Measurements from ENCODE around the gene KCNMA1.

DNA sequence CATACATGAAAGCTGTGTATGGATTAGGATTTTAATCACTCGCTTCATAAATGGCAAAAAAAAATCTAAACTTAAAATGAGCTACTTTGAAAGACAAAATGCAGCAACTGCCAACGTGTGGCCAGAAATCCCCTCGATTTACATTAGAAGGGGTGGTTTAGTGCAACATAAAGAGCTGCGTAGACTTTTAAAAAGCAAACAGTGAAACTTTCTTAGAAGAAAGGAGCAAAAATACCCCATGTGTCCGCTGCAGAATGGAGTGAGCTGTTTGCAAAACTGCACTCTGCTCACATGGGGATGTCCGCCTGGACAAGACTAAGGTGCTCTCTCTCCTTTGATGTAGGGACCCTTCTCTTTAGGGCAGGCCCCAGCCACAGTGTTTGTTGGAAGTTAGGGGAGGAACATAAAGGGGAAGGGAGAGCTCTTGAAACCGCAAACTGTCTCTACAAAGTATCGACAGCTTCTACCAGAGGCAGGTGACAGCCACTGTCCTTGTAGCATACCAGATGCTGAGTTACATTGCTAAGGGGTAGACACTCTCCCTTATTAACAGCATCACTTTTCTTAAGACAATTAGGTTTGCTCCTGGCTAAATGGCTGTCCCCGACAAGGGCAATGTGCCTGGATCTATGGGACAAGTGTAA is 528.1 kb downstream of the KCNMA1 start:
- TF ChIP-seq, protein P1, sequence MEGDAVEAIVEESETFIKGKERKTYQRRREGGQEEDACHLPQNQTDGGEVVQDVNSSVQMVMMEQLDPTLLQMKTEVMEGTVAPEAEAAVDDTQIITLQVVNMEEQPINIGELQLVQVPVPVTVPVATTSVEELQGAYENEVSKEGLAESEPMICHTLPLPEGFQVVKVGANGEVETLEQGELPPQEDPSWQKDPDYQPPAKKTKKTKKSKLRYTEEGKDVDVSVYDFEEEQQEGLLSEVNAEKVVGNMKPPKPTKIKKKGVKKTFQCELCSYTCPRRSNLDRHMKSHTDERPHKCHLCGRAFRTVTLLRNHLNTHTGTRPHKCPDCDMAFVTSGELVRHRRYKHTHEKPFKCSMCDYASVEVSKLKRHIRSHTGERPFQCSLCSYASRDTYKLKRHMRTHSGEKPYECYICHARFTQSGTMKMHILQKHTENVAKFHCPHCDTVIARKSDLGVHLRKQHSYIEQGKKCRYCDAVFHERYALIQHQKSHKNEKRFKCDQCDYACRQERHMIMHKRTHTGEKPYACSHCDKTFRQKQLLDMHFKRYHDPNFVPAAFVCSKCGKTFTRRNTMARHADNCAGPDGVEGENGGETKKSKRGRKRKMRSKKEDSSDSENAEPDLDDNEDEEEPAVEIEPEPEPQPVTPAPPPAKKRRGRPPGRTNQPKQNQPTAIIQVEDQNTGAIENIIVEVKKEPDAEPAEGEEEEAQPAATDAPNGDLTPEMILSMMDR (conservative IDR thresholded peaks at IDR 0.05): no peak
- TF ChIP-seq EZH2 (IDR thresholded peaks at IDR 0.05; ENCODE audit: low read depth): no peak

Measured in PC-9 (cell line).